PC-3 (cell line): ENCODE measurements around the gene ZNRF1.

Experiments
- CTCF ChIP-seq: fragments of 300-600 bp; sonication (generic); conservative IDR thresholded peaks from 2 replicates; pipeline ENCODE4 v1.5.1; 2017; ENCODE audit warnings: antibody characterized with exemption, low read depth, mild to moderate bottlenecking, low read length
- EZH2 ChIP-seq: fragments of 300-600 bp; sonication (generic); IDR thresholded peaks from one replicate; pipeline ENCODE4 v1.6.1; 2017; ENCODE audit warnings: antibody characterized with exemption, mild to moderate bottlenecking, low read length; ENCODE audit not compliant: unreplicated experiment
- EZH2phosphoT487 ChIP-seq: fragments of 300-600 bp; sonication (generic); IDR thresholded peaks from 2 replicates; pipeline ENCODE4 v1.6.1; 2018; ENCODE audit warnings: mild to moderate bottlenecking, antibody characterized with exemption, low read length, borderline replicate concordance

GRCh38 chr16:75099738-75100602 lies 101.1 kb downstream of the ZNRF1 start:
- no peak for TF ChIP-seq CTCF
- no peak for TF ChIP-seq EZH2phosphoT487
- no peak for TF ChIP-seq EZH2
